Ectodermal cell (in vitro differentiated cells): Measurements from ENCODE around the gene ACACA.
A peak's percentile ranks its signal among the peaks of the same experiment; 100 is the strongest.
"Not testable (repeated sequence)": the region's sequence is repeated elsewhere in the genome, so short reads cannot be mapped to it uniquely, and the experiment has no call there.

Experiments
- H3K27ac ChIP-seq: 2 replicates; pipeline ENCODE4 v1.7.0; 2013; ENCODE audit warnings: mild to moderate bottlenecking, low read depth, low read length; ENCODE audit not compliant: insufficient read depth, poor library complexity, severe bottlenecking
- H3K27me3 ChIP-seq: 2 replicates; pipeline ENCODE4 v1.7.0; 2013; ENCODE audit warnings: mild to moderate bottlenecking, low read length; ENCODE audit not compliant: insufficient read depth, control insufficient read depth, poor library complexity, severe bottlenecking
- H3K36me3 ChIP-seq: one replicate; pipeline ENCODE4 v1.7.0; 2013; ENCODE audit warnings: low read length; ENCODE audit not compliant: control insufficient read depth, insufficient read depth
- H3K4me1 ChIP-seq: one replicate; pipeline ENCODE4 v1.7.0; 2013; ENCODE audit warnings: low read length; ENCODE audit not compliant: control insufficient read depth, insufficient read depth
- H3K4me3 ChIP-seq: 2 replicates; pipeline ENCODE4 v1.7.0; 2013; ENCODE audit warnings: low read depth, low read length, control low read depth; ENCODE audit not compliant: insufficient read depth
- H3K9me3 ChIP-seq: 2 replicates; pipeline ENCODE4 v1.7.0; 2013; ENCODE audit warnings: mild to moderate bottlenecking, low read length, moderate library complexity; ENCODE audit not compliant: control insufficient read depth
- WGBS, 2 experiments: methylation state at CpG; one replicate each; pipeline ENCODE4 v1.1.7; 2013; ENCODE audit warnings: missing lambda C conversion rate in 2 of 2; 5-methylcytosine and 5-hydroxymethylcytosine counted together

ACACA gene

DNA sequence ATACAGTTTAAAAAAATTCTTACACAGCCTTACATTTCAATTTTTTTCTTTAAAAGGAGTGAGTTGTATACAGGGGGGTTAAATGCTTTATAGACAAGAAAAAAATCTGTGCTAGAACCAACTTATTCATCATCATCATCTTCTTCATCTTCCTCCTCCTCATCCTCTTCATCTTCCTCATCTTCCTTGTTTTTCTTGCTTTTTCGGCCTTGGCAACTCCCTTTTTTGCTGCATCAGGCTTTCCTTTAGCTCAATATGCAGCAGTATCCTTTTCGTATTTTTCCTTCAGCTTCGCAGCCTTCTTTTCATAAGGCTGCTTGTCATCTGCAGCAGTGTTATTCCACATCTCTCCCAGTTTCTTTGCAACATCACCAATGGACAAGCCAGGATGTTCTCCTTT is 263.1 kb downstream of the ACACA start:
- H3K4me3 ChIP-seq, H3K4me1 ChIP-seq, H3K9me3 ChIP-seq, H3K27ac ChIP-seq, H3K36me3 ChIP-seq, H3K27me3 ChIP-seq: not testable (repeated sequence)
- WGBS, 2 experiments = 90 to 96% methylated on average over 3 of the region's 3 CpGs

- 95 to 99% methylated on average over 5 of the region's 5 CpGs for WGBS, 2 experiments
- Histone ChIP-seq H3K36me3 (no peaks in the 10 kb centered on the region), H3K4me1 (no peaks in the 10 kb centered on the region), H3K9me3 (no peaks in the 10 kb centered on the region), H3K4me3 (no peak overlapping the region), H3K27ac (no peak overlapping the region), H3K27me3 (no peaks in the 10 kb centered on the region)
These were observed 264.2 kb downstream of the ACACA start for GRCh38 chr17:37142294-37142896.

GRCh38 chr17:37138571-37139120 is 268.0 kb downstream of the ACACA start:
- Histone ChIP-seq H3K27me3 (no peaks in the 10 kb centered on the region), H3K27ac (no peak overlapping the region), H3K9me3 (no peaks in the 10 kb centered on the region), H3K4me1 (peaks cover 18% of the 10 kb centered on the region), H3K4me3 (no peak overlapping the region), H3K36me3 (no peaks in the 10 kb centered on the region)
- 88 to 91% methylated on average over 1 of the region's 1 CpG for WGBS, 2 experiments

DNA sequence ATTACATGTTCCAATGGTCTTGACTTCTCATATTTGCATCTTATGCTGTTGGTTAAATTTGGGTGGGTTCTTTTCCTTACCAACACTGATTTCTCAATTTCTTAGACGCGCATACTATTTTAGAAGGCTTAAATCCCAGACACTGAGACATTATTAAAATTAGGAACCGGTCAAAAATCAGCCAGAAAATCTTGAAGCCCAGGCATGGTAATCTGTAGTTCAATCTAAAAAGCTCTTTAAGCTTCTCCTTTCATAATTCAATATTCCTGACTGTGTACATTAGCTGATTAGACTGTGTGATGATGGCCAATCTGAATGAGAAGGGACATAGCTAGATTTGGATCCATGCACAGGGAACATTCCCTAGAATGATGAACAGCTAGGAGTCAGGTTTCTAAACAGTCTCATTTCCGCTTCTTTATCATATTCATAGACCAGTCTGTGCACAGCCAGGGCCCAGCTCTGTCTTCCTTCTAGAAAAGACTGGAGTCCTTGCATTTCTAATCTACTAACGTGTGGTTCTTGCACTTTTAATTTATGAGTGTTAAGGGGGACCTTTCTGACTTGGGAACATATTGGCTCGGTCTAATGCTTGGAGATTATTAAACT is 268.6 kb downstream of the ACACA start:
- 94 to 95% methylated on average over 6 of the region's 6 CpGs for WGBS, 2 experiments
- no peaks in the 10 kb centered on the region for H3K36me3 ChIP-seq

DNA sequence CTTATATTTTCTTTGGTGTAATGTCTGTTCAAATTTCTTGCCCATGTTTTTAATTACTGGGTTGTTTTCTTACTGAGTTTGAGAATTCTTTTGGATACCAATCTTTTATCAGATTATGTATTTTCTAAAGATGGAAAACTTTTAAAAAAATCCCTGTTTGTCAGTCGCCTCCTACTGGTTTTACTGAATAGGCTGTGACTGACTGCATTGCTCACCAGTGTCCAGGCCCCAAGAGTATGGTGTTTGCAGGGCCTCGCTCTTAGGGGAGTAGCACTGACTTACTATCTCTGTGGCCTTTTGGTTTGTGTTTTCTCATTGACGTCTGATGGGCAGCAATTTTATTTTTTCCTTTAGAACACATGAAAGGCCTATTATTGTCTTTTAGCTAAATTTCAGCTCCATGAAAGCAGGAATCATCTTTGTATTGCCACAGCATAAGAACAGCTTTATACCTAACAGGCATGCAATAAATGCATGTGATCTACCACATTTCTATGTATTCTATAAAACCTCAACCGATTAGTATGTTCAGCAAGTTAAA is 269.5 kb downstream of the ACACA start:
- H3K4me1 ChIP-seq = peaks cover 30% of the 10 kb centered on the region
- no peaks in the 10 kb centered on the region for H3K9me3 ChIP-seq
- no peak overlapping the region for H3K4me3 ChIP-seq
- no peaks in the 10 kb centered on the region for H3K27me3 ChIP-seq
- H3K27ac ChIP-seq = no peak overlapping the region
- 80 to 81% methylated on average over 3 of the region's 4 CpGs for WGBS, 2 experiments
- no peaks in the 10 kb centered on the region for H3K36me3 ChIP-seq

More for the DNA sequence above, 268.6 kb downstream of the ACACA start:
- H3K4me3 ChIP-seq = no peak overlapping the region
- H3K27me3 ChIP-seq = no peaks in the 10 kb centered on the region
- H3K9me3 ChIP-seq = no peaks in the 10 kb centered on the region
- H3K4me1 ChIP-seq = peaks cover 23% of the 10 kb centered on the region
- no peak overlapping the region for H3K27ac ChIP-seq

- 61 to 82% methylated on average over 2 of the region's 2 CpGs for WGBS, 2 experiments
- no peak overlapping the region for H3K4me3 ChIP-seq
- no peaks in the 10 kb centered on the region for H3K9me3 ChIP-seq
- peaks cover 46% of the 10 kb centered on the region for H3K4me1 ChIP-seq
- H3K27me3 ChIP-seq = no peaks in the 10 kb centered on the region
- H3K27ac ChIP-seq = no peak overlapping the region
- H3K36me3 ChIP-seq = no peaks in the 10 kb centered on the region
These were observed 271.1 kb downstream of the ACACA start for GRCh38 chr17:37135576-37135975.

DNA sequence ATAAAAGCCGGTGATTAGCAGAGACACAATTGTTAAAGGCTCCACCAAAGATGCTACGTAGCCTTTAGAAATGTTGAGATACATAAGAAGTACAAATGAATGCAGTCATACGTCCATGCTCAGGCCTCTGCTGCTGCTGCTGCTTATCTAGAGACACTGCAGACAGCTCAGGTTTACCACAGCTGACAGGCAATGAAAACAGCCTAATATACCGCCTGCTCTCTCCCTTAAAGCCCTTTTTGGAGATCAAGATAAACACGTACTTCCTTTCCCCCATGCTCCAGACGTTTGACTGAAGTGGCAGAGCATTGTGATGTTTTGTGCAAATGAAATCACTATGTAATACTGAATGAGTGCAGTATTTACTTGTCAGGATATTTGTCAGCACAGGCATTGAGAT is 272.6 kb downstream of the ACACA start:
- no peaks in the 10 kb centered on the region for H3K27me3 ChIP-seq
- peaks cover 47% of the 10 kb centered on the region for H3K4me1 ChIP-seq
- 76 to 86% methylated on average over 6 of the region's 6 CpGs for WGBS, 2 experiments
- no peak overlapping the region for H3K27ac ChIP-seq
- no peaks in the 10 kb centered on the region for H3K36me3 ChIP-seq
- H3K4me3 ChIP-seq = no peak overlapping the region
- H3K9me3 ChIP-seq = no peaks in the 10 kb centered on the region

- Histone ChIP-seq H3K36me3 (no peaks in the 10 kb centered on the region), H3K27ac (no peak overlapping the region), H3K4me3 (no peak overlapping the region), H3K9me3 (no peaks in the 10 kb centered on the region), H3K27me3 (no peaks in the 10 kb centered on the region), H3K4me1 (peaks cover 47% of the 10 kb centered on the region)
- WGBS, 2 experiments = 83 to 97% methylated on average over 5 of the region's 5 CpGs
These were observed 273.5 kb downstream of the ACACA start for GRCh38 chr17:37133136-37133535.

DNA sequence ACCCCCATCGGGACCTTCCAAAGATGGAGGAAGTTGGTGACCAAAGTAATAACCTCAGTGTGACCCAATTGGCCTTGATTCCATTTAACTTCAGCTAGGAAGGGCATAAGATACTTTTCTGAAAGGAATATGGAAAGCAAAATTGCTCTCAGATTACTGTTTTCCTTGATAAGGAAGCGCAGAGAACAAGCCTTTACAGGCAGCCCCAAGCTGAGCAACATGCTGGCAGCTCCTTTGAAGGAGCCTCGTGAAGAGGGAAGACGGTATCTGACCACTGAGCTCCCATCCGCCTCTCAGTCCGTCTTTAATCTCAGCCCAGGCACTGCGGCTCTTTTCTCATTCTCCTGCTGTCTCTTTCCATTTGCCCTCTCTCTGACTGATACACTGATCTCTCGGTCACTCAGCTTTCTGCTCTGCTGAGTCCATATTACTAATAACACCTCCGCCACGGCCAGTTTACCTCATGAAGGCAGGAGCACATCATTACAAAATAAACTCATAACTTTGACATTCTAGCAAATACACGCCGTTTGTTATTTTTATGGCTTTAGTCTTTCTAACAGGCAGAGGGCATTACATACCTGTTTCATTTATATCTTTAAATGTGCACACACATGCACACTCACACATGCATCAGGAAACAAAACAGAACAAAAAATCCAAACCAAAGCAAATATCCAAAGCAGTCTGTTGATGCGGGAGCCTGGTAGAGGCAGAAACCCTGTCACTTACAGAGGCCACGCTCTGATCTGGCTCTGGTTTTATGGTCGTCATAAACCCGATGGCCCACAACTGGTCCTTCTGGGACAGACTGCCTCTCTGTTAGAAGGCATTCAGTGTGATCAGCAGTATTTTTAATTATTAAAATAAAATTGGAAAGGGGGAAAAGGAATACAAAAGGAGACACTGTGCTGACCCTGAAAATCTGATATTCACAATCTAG is 274.7 kb downstream of the ACACA start:
- H3K4me3 ChIP-seq = no peak overlapping the region
- 71 to 77% methylated on average over 16 of the region's 16 CpGs for WGBS, 2 experiments
- no peaks in the 10 kb centered on the region for H3K36me3 ChIP-seq
- H3K9me3 ChIP-seq = no peaks in the 10 kb centered on the region
- peaks cover 47% of the 10 kb centered on the region for H3K4me1 ChIP-seq
- H3K27ac ChIP-seq = peak overlapping the region; percentile 4
- H3K27me3 ChIP-seq = no peaks in the 10 kb centered on the region
